ENCODE measurements around the gene KLHL22. TPM values are rescaled to one million over a fixed set of nuclear protein-coding genes. Genes with fewer than 3 reads are reported as not detected.
"Not testable (repeated sequence)": the region's sequence is repeated elsewhere in the genome, so short reads cannot be mapped to it uniquely, and the experiment has no call there.

Gene KLHL22
- 8.8 TPM for polyA plus RNA-seq (2013, experiment 1 of 2)
- polyA plus RNA-seq (2013, experiment 2 of 2), result 11.0 TPM

GRCh38 chr22:20494978-20495860 lies at the start of gene KLHL22:
Gene KLHL22 (minus strand): TSS chr22:20495795. CDS start chr22:20489211, 6,584 bp downstream.
- H3K27me3 ChIP-seq (ENCODE audit: insufficient read depth, low read length), result peaks cover 21% of the 10 kb centered on the region
- H3K4me3 ChIP-seq (ENCODE audit: low read length), result peak within 1 kb of the TSS; percentile 93
- under 1% methylated on average over 108 of the region's 108 CpGs for WGBS
- H3K9ac ChIP-seq (ENCODE audit: low read depth, low read length), result peak within 1 kb of the TSS; percentile 71
- peaks cover 5% of the 10 kb centered on the region; the same call in 1 of the 2 replicates for H3K36me3 ChIP-seq (ENCODE audit: insufficient read depth, low read length)
- no peaks in the 10 kb centered on the region for H3K4me1 ChIP-seq (ENCODE audit: insufficient read depth, low read length)
- peak within 1 kb of the TSS; percentile 78; the same call in 1 of the 2 replicates for H3K27ac ChIP-seq (ENCODE audit: low read depth, low read length)
- H3K9me3 ChIP-seq (ENCODE audit: insufficient read depth, low read depth, low read length), result no peaks in the 10 kb centered on the region

DNA sequence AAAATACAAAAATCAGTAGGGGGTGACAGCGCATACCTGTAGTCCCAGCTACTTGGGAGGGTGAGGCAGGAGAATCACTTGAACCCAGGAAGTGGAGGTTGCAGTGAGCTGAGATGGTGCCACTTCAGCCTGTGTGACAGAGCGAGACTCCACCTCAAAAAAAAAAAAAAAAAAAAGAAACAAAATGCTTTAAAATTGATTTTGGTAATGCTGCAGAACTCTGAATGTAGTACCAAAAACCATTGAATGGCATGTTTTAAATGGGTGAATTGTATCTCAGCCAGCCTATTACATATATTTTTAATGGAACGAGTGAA lies 49.7 kb upstream of the KLHL22 start:
- 100% methylated on average over 2 of the region's 3 CpGs for WGBS
- not testable (repeated sequence) for H3K9me3 ChIP-seq (ENCODE audit: insufficient read depth, low read depth, low read length); H3K27me3 ChIP-seq (ENCODE audit: insufficient read depth, low read length); H3K4me3 ChIP-seq (ENCODE audit: low read length); H3K27ac ChIP-seq (ENCODE audit: low read depth, low read length); H3K9ac ChIP-seq (ENCODE audit: low read depth, low read length)
- H3K36me3 ChIP-seq (ENCODE audit: insufficient read depth, low read length), result peaks cover 23% of the 10 kb centered on the region
- peaks cover 16% of the 10 kb centered on the region; the same call in 1 of the 2 replicates for H3K4me1 ChIP-seq (ENCODE audit: insufficient read depth, low read length)

DNA sequence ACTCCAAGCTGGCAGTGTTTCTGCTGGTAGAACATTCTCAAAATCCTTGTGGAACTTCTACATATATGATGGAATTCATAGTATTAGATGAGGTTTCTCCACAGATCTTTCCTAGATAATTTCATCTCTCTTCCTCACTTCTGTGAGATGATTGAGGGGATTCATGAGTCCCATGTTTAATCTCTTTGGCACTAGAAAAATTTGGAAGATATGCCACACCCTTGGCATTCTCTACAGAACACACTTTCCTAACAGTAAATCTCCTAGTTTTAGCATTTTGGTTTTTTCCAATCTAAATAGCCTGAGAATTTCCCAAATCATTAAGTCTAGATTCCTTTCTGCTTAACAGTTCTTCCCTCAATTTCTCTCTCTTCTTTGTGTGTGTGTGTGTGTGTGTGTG lies 47.1 kb upstream of the KLHL22 start:
- peaks cover 44% of the 10 kb centered on the region for H3K36me3 ChIP-seq (ENCODE audit: insufficient read depth, low read length)
- H3K9ac ChIP-seq (ENCODE audit: low read depth, low read length), result no peak overlapping the region
- H3K9me3 ChIP-seq (ENCODE audit: insufficient read depth, low read depth, low read length), result no peaks in the 10 kb centered on the region
- no peak overlapping the region for H3K4me3 ChIP-seq (ENCODE audit: low read length)
- no peak overlapping the region for H3K27ac ChIP-seq (ENCODE audit: low read depth, low read length)
- peaks cover 5% of the 10 kb centered on the region; the same call in 1 of the 2 replicates for H3K4me1 ChIP-seq (ENCODE audit: insufficient read depth, low read length)
- no peaks in the 10 kb centered on the region for H3K27me3 ChIP-seq (ENCODE audit: insufficient read depth, low read length)

DNA sequence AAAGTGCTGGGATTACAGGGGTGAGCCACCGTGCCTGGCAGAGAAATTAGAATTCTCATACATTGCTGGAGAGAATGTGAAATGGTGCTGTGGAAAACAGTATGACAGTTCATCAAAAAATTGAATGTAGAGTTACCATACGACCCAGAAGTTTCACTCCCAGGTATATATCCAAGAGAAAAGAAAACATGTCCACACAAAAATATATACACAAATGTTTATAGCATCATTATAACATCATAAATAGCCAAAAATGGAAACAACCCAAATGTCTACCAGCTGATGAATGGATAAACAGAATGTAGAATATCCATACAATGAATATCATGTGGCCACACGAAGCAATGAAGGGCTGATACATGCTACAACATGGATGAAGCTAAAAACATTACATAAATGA lies 46.5 kb upstream of the KLHL22 start:
- H3K4me1 ChIP-seq (ENCODE audit: insufficient read depth, low read length), result peaks cover 5% of the 10 kb centered on the region; the same call in 1 of the 2 replicates
- H3K9ac ChIP-seq (ENCODE audit: low read depth, low read length), result no peak overlapping the region
- WGBS, result 100% methylated on average over 3 of the region's 3 CpGs
- H3K27me3 ChIP-seq (ENCODE audit: insufficient read depth, low read length), result no peaks in the 10 kb centered on the region
- no peak overlapping the region for H3K27ac ChIP-seq (ENCODE audit: low read depth, low read length)
- no peaks in the 10 kb centered on the region for H3K9me3 ChIP-seq (ENCODE audit: insufficient read depth, low read depth, low read length)
- H3K4me3 ChIP-seq (ENCODE audit: low read length), result no peak overlapping the region
- H3K36me3 ChIP-seq (ENCODE audit: insufficient read depth, low read length), result peaks cover 48% of the 10 kb centered on the region

- H3K36me3 ChIP-seq (ENCODE audit: insufficient read depth, low read length), result peaks cover 43% of the 10 kb centered on the region
- not testable (repeated sequence) for H3K9me3 ChIP-seq (ENCODE audit: insufficient read depth, low read depth, low read length); H3K27ac ChIP-seq (ENCODE audit: low read depth, low read length); H3K9ac ChIP-seq (ENCODE audit: low read depth, low read length); H3K4me3 ChIP-seq (ENCODE audit: low read length); H3K27me3 ChIP-seq (ENCODE audit: insufficient read depth, low read length); H3K4me1 ChIP-seq (ENCODE audit: insufficient read depth, low read length)
- 93% methylated on average over 8 of the region's 8 CpGs for WGBS
These were observed 43.3 kb upstream of the KLHL22 start for GRCh38 chr22:20538875-20539274.

GRCh38 chr22:20537983-20538382 lies 42.4 kb upstream of the KLHL22 start:
- H3K27ac ChIP-seq (ENCODE audit: low read depth, low read length), result no peak overlapping the region
- peaks cover 43% of the 10 kb centered on the region for H3K36me3 ChIP-seq (ENCODE audit: insufficient read depth, low read length)
- H3K4me3 ChIP-seq (ENCODE audit: low read length), result no peak overlapping the region
- H3K27me3 ChIP-seq (ENCODE audit: insufficient read depth, low read length), result no peaks in the 10 kb centered on the region
- H3K9me3 ChIP-seq (ENCODE audit: insufficient read depth, low read depth, low read length), result no peaks in the 10 kb centered on the region
- H3K4me1 ChIP-seq (ENCODE audit: insufficient read depth, low read length), result no peaks in the 10 kb centered on the region; the same call in 1 of the 2 replicates
- WGBS, result 91% methylated on average over 6 of the region's 7 CpGs
- no peak overlapping the region for H3K9ac ChIP-seq (ENCODE audit: low read depth, low read length)

- Histone ChIP-seq H3K9ac (ENCODE audit: low read depth, low read length) (no peak overlapping the region), H3K27ac (ENCODE audit: low read depth, low read length) (no peak overlapping the region), H3K36me3 (ENCODE audit: insufficient read depth, low read length) (peaks cover 41% of the 10 kb centered on the region), H3K4me1 (ENCODE audit: insufficient read depth, low read length) (peaks cover 4% of the 10 kb centered on the region; the same call in 1 of the 2 replicates), H3K9me3 (ENCODE audit: insufficient read depth, low read depth, low read length) (no peaks in the 10 kb centered on the region), H3K27me3 (ENCODE audit: insufficient read depth, low read length) (no peaks in the 10 kb centered on the region), H3K4me3 (ENCODE audit: low read length) (no peak overlapping the region)
- WGBS, result 92% methylated on average over 3 of the region's 3 CpGs
These were observed 41.7 kb upstream of the KLHL22 start for GRCh38 chr22:20537325-20537756.

DNA sequence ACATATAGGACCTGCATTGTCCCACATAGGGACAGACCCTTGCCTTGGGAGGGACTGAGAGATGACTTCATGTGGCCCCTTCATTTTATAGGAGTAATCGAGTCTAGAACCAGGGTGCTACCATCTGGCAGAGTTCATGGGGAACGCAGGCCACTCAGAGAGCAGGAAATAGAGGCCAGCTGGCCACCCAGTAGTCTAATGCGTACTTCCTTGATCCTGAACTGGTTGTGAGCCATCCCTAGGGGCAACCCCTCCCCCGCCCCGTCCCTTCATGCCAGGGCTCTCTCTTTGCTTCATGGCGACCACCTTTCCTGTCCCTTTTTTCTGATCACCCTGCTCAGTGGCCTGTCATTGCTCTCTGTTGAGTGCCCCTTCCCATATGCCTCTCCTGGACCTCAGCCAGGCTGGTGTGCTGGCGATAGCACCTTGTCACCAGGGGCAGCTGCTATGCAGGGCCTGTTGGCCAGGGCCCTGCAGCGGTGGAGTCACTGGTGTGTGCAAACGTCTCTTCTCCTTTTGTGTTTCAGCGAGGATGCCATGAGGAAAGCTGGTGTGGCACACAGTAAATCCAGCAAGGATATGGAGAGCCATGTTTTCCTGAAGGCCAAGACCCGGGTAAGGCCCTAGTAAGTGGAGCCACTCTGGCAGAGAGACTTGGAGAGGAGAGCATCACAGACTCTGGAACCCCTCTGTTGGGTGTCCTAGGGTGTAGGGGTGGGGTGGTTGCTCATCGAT lies 41.2 kb upstream of the KLHL22 start:
- Histone ChIP-seq H3K4me3 (ENCODE audit: low read length) (no peak overlapping the region), H3K9me3 (ENCODE audit: insufficient read depth, low read depth, low read length) (no peaks in the 10 kb centered on the region), H3K36me3 (ENCODE audit: insufficient read depth, low read length) (peaks cover 36% of the 10 kb centered on the region), H3K9ac (ENCODE audit: low read depth, low read length) (no peak overlapping the region), H3K27me3 (ENCODE audit: insufficient read depth, low read length) (no peaks in the 10 kb centered on the region), H3K27ac (ENCODE audit: low read depth, low read length) (no peak overlapping the region), H3K4me1 (ENCODE audit: insufficient read depth, low read length) (peaks cover 10% of the 10 kb centered on the region; the same call in 1 of the 2 replicates)
- WGBS, result 93% methylated on average over 12 of the region's 12 CpGs

DNA sequence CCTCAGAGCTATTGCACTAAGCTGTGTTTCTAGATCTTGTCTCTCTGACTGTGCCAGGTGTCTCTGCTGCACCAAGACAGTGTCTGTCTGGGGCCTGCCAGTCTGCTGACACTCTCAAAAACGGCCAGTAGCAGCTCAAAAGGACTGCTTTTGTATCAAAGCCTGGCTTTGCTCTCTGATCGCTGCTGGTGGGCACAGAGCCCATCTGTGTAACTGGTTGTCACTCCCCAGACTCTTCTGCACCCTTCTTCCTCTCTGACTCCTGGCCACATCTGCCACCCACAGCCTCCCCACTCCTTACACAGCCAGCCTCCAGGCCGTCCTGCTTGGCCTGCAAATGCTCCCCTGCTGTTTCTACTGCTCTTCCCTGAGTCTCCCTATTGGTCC lies 38.3 kb upstream of the KLHL22 start:
- Histone ChIP-seq H3K27ac (ENCODE audit: low read depth, low read length) (no peak overlapping the region), H3K9ac (ENCODE audit: low read depth, low read length) (no peak overlapping the region), H3K4me3 (ENCODE audit: low read length) (no peak overlapping the region), H3K9me3 (ENCODE audit: insufficient read depth, low read depth, low read length) (no peaks in the 10 kb centered on the region), H3K36me3 (ENCODE audit: insufficient read depth, low read length) (peaks cover 18% of the 10 kb centered on the region), H3K4me1 (ENCODE audit: insufficient read depth, low read length) (peaks cover 29% of the 10 kb centered on the region; the same call in 1 of the 2 replicates), H3K27me3 (ENCODE audit: insufficient read depth, low read length) (no peaks in the 10 kb centered on the region)
- 87% methylated on average over 3 of the region's 3 CpGs for WGBS

GRCh38 chr22:20533095-20533878 lies 37.7 kb upstream of the KLHL22 start:
- peak overlapping the region; percentile 53; the same call in 1 of the 2 replicates for H3K9ac ChIP-seq (ENCODE audit: low read depth, low read length)
- no peaks in the 10 kb centered on the region for H3K27me3 ChIP-seq (ENCODE audit: insufficient read depth, low read length)
- peaks cover 19% of the 10 kb centered on the region for H3K36me3 ChIP-seq (ENCODE audit: insufficient read depth, low read length)
- H3K4me1 ChIP-seq (ENCODE audit: insufficient read depth, low read length), result peaks cover 29% of the 10 kb centered on the region; the same call in 1 of the 2 replicates
- no peak overlapping the region for H3K27ac ChIP-seq (ENCODE audit: low read depth, low read length)
- no peak overlapping the region for H3K4me3 ChIP-seq (ENCODE audit: low read length)
- WGBS, result 95% methylated on average over 11 of the region's 11 CpGs
- H3K9me3 ChIP-seq (ENCODE audit: insufficient read depth, low read depth, low read length), result no peaks in the 10 kb centered on the region

All from HUES64 (cell line).